GM21619 (cell line): ENCODE results near the gene TPP2.
A peak's percentile ranks its signal among the peaks of the same experiment; 100 is the strongest.

Source experiments
- ATAC-seq: cut with Tn5 transposase; IDR thresholded peaks from one replicate; pipeline ENCODE4 v1.9.1; 2021; ENCODE audit not compliant: unreplicated experiment

TPP2 gene

DNA sequence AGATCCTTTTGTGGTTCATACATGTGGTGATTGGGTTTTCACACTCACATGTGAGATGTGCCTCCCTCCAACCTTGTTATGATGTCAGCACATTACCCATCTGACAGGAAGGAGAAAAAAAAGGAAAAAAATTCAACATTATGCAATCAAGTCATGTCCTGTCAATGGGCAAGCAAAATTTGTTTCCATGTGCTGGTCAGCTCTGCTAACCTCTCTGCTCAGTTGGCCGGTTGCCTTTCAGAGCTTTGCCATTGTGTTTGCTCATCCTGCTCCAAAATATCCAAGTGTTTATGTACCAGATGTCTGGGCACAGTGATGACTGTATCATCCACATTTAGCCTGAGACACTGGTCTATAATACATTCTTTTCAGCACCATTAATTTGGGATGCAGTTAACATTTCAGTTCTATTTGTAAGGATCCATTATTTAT, 125.0 kb downstream of the TPP2 start:
- ATAC-seq: no peak

DNA sequence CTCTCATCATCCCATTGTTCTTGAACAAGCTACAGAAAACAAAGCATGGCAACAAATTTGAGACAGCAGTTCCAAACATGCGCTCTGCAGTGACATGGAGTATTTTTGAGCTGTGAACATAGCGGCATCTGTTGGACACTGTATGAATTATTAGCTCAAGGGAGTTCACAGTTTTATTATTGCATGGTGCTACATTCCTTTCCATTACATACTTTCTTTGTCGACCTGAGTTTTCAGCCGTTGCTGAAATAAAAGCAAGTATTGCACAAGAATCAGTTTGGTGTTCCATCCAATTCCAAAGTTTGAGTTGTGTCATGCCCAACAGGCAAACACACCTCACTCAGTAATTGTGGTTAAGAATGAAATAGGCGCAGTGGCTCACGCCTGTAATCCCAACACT, 128.1 kb downstream of the TPP2 start:
- ATAC-seq: peak; percentile 50

DNA sequence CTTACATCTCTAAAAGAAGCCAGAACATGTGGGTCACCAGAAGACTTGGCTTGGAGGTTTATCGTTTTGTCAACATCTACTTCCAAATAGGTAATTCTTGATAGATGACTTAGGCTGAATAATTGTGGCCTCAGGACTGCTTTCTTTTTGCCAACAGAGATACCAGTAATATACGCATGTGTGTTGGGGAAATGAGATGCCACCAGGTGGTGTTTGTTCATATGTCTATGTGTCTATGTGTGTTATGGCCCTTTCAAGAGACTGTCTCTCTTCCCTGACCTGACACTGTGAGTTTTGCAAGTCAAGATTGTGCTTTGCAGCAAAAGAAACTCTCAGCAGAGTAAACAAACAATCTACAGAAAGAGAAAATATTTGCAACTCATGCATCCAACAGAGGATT, 129.6 kb downstream of the TPP2 start:
- ATAC-seq: peak; percentile 52
